ENCODE results near the gene GJA3.

DNA sequence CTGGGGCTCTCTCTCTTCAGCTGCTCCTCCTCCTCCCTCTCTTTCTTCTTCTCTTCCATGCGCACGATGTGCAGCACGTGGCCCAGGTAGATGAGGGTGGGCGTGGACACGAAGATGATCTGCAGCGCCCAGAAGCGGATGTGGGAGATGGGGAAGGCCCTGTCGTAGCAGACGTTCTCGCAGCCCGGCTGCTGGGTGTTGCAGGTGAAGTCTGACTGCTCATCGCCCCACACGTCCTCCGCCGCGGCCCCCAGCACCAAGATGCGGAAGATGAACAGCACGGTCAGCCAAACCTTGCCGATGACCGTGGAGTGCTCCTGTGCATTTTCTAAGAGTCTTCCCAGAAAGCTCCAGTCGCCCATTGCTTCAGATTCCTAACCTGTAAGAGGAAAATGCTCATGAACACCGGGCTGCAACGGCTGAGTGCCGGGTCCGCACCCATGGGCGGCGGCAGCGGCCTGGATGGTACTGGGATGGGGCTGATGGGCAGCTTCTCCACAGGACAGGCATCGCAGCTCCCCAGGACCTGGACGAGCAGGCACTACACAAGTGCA lies 17.8 kb downstream of the GJA3 start:
- TF ChIP-seq, protein P1, sequence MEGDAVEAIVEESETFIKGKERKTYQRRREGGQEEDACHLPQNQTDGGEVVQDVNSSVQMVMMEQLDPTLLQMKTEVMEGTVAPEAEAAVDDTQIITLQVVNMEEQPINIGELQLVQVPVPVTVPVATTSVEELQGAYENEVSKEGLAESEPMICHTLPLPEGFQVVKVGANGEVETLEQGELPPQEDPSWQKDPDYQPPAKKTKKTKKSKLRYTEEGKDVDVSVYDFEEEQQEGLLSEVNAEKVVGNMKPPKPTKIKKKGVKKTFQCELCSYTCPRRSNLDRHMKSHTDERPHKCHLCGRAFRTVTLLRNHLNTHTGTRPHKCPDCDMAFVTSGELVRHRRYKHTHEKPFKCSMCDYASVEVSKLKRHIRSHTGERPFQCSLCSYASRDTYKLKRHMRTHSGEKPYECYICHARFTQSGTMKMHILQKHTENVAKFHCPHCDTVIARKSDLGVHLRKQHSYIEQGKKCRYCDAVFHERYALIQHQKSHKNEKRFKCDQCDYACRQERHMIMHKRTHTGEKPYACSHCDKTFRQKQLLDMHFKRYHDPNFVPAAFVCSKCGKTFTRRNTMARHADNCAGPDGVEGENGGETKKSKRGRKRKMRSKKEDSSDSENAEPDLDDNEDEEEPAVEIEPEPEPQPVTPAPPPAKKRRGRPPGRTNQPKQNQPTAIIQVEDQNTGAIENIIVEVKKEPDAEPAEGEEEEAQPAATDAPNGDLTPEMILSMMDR (IDR thresholded peaks at IDR 0.05) = no peak
- no peak for TF ChIP-seq POLR2A (IDR thresholded peaks at IDR 0.05)
